ENCODE results near the gene TBL3.
"Not testable (repeated sequence)": the region's sequence is repeated elsewhere in the genome, so short reads cannot be mapped to it uniquely, and the experiment has no call there.

The TBL3 gene

GRCh38 chr16:1942810-1943726 lies 28.8 kb upstream of the TBL3 start, which contains the start of gene MSRB1:
Gene MSRB1, minus strand, starts transcription at chr16:1943199. Its CDS starts 43 bp downstream, at chr16:1943156.
- peak; percentile 98 to 99 for DNase-seq (ENCODE audit: extremely low read depth in 1 of 2, low read depth in 1 of 2)

GRCh38 chr16:1944612-1945199 lies 27.1 kb upstream of the TBL3 start:
- no peak for DNase-seq (ENCODE audit: extremely low read depth in 1 of 2, low read depth in 1 of 2)

GRCh38 chr16:1945559-1946391 lies 26.1 kb upstream of the TBL3 start:
- no peak for DNase-seq (ENCODE audit: extremely low read depth in 1 of 2, low read depth in 1 of 2)

GRCh38 chr16:1946495-1947368 lies 25.1 kb upstream of the TBL3 start:
- no peak for DNase-seq (ENCODE audit: extremely low read depth in 1 of 2, low read depth in 1 of 2)

GRCh38 chr16:1947369-1947670 lies 24.5 kb upstream of the TBL3 start:
- DNase-seq (ENCODE audit: extremely low read depth in 1 of 2, low read depth in 1 of 2), result no peak

GRCh38 chr16:1949507-1949906 lies 22.3 kb upstream of the TBL3 start:
- DNase-seq (ENCODE audit: extremely low read depth in 1 of 2, low read depth in 1 of 2), result no peak

- no peak for DNase-seq (ENCODE audit: extremely low read depth in 1 of 2, low read depth in 1 of 2)
Measured at GRCh38 chr16:1950047-1950446, 21.8 kb upstream of the TBL3 start.

- DNase-seq (ENCODE audit: extremely low read depth in 1 of 2, low read depth in 1 of 2), result no peak
Measured at GRCh38 chr16:1950559-1950958, 21.3 kb upstream of the TBL3 start.

- no peak for DNase-seq (ENCODE audit: extremely low read depth in 1 of 2, low read depth in 1 of 2)
Measured at GRCh38 chr16:1953734-1954133, 18.1 kb upstream of the TBL3 start.

GRCh38 chr16:1957434-1958142 lies 14.3 kb upstream of the TBL3 start:
- not testable (repeated sequence) for DNase-seq (ENCODE audit: extremely low read depth in 1 of 2, low read depth in 1 of 2)

- DNase-seq (ENCODE audit: extremely low read depth in 1 of 2, low read depth in 1 of 2), result not testable (repeated sequence)
Measured at GRCh38 chr16:1958143-1958491, 13.7 kb upstream of the TBL3 start.

GRCh38 chr16:1958715-1959268 lies 13.1 kb upstream of the TBL3 start:
- no peak for DNase-seq (ENCODE audit: extremely low read depth in 1 of 2, low read depth in 1 of 2)

GRCh38 chr16:1959269-1960039 lies 12.4 kb upstream of the TBL3 start, which contains the start of gene NDUFB10:
Gene NDUFB10, plus strand, starts transcription at chr16:1959538. Its CDS starts 87 bp downstream, at chr16:1959625.
- peak; percentile 62 to 93 for DNase-seq (ENCODE audit: extremely low read depth in 1 of 2, low read depth in 1 of 2)

GRCh38 chr16:1960665-1961630 lies 10.9 kb upstream of the TBL3 start:
- DNase-seq (ENCODE audit: extremely low read depth in 1 of 2, low read depth in 1 of 2), result no peak

GRCh38 chr16:1961651-1962067 lies 10.2 kb upstream of the TBL3 start:
- DNase-seq (ENCODE audit: extremely low read depth in 1 of 2, low read depth in 1 of 2), result no peak

GRCh38 chr16:1962161-1963153 lies 9.4 kb upstream of the TBL3 start:
- not testable (repeated sequence) for DNase-seq (ENCODE audit: extremely low read depth in 1 of 2, low read depth in 1 of 2)

Measured in activated CD8-positive, alpha-beta memory T cell treated with anti-CD3 and anti-CD28 coated beads for 1 hour (primary cell).